ENCODE results near the gene HMGCS2.
A peak's percentile ranks its signal among the peaks of the same experiment; 100 is the strongest.
"Not testable (repeated sequence)": the region's sequence is repeated elsewhere in the genome, so short reads cannot be mapped to it uniquely, and the experiment has no call there.

HMGCS2 gene

GRCh38 chr1:119712342-119713038, 56.2 kb downstream of the HMGCS2 start:
- DNase-seq (ENCODE audit: low read depth) = peak; percentile 84
- peak overlapping the region; percentile 92 for H3K4me3 ChIP-seq (ENCODE audit: control insufficient read depth, low read depth, low read length)
- no peak for TF ChIP-seq CTCF (conservative IDR thresholded peaks at IDR 0.05; ENCODE audit: control insufficient read depth, insufficient read depth, low read depth, low read length)

- TF ChIP-seq CTCF (conservative IDR thresholded peaks at IDR 0.05; ENCODE audit: control insufficient read depth, insufficient read depth, low read depth, low read length) = no peak
- peak; percentile 91 for DNase-seq (ENCODE audit: low read depth)
- H3K4me3 ChIP-seq (ENCODE audit: control insufficient read depth, low read depth, low read length) = peak within 1 kb of the TSS; percentile 92
These were observed 56.8 kb downstream of the HMGCS2 start, which contains the start of gene PHGDH for GRCh38 chr1:119711804-119712341. PHGDH (plus strand) TSS chr1:119711934; CDS start chr1:119712023, 89 bp downstream.

- DNase-seq (ENCODE audit: low read depth) = not testable (repeated sequence)
- H3K4me3 ChIP-seq (ENCODE audit: control insufficient read depth, low read depth, low read length) = peak overlapping the region; percentile 92
These were observed 57.3 kb downstream of the HMGCS2 start for GRCh38 chr1:119711356-119711803.

- DNase-seq (ENCODE audit: low read depth); H3K4me3 ChIP-seq (ENCODE audit: control insufficient read depth, low read depth, low read length): not testable (repeated sequence)
These were observed 62.1 kb downstream of the HMGCS2 start for GRCh38 chr1:119706599-119706998.

GRCh38 chr1:119703666-119704450, 64.8 kb downstream of the HMGCS2 start:
- H3K4me3 ChIP-seq (ENCODE audit: control insufficient read depth, low read depth, low read length) = no peak overlapping the region
- DNase-seq (ENCODE audit: low read depth) = no peak
- no peak for TF ChIP-seq CTCF (conservative IDR thresholded peaks at IDR 0.05; ENCODE audit: control insufficient read depth, insufficient read depth, low read depth, low read length)

GRCh38 chr1:119702384-119702783, 66.3 kb downstream of the HMGCS2 start:
- TF ChIP-seq CTCF (conservative IDR thresholded peaks at IDR 0.05; ENCODE audit: control insufficient read depth, insufficient read depth, low read depth, low read length) = no peak
- H3K4me3 ChIP-seq (ENCODE audit: control insufficient read depth, low read depth, low read length) = no peak overlapping the region
- DNase-seq (ENCODE audit: low read depth) = peak; percentile 95

- DNase-seq (ENCODE audit: low read depth) = no peak
- H3K4me3 ChIP-seq (ENCODE audit: control insufficient read depth, low read depth, low read length) = no peak overlapping the region
- no peak for TF ChIP-seq CTCF (conservative IDR thresholded peaks at IDR 0.05; ENCODE audit: control insufficient read depth, insufficient read depth, low read depth, low read length)
These were observed 67.0 kb downstream of the HMGCS2 start for GRCh38 chr1:119701659-119702058.
